Duodenal mucosa (tissue), 2 donors: ENCODE results near the gene KCNA2.

ENCODE experiments used
- H3K27ac ChIP-seq: one replicate; pipeline ENCODE4 v1.7.0; 2013; ENCODE audit warnings: low read depth, low read length
- H3K27me3 ChIP-seq, 2 donors: one replicate each; pipeline ENCODE4 v1.7.0; 2013; ENCODE audit warnings: low read length in 2 of 2, control low read depth in 1 of 2; ENCODE audit not compliant: insufficient read depth in 2 of 2, control insufficient read depth in 1 of 2
- H3K36me3 ChIP-seq, 2 donors: one replicate each; pipeline ENCODE4 v1.7.0; 2013; ENCODE audit warnings: low read length in 2 of 2, control low read depth in 1 of 2; ENCODE audit not compliant: insufficient read depth in 2 of 2, control insufficient read depth in 1 of 2
- H3K4me1 ChIP-seq, 2 donors: one replicate each; pipeline ENCODE4 v1.7.0; 2013; ENCODE audit warnings: low read length in 2 of 2, control low read depth in 1 of 2; ENCODE audit not compliant: insufficient read depth in 2 of 2, control insufficient read depth in 1 of 2
- H3K4me3 ChIP-seq, 2 donors: one replicate each; pipeline ENCODE4 v1.7.0; 2013; ENCODE audit warnings: low read length in 2 of 2, low read depth in 1 of 2
- H3K9ac ChIP-seq, 2 donors: one replicate each; pipeline ENCODE4 v1.7.0; 2013; ENCODE audit warnings: low read length in 2 of 2, low read depth in 1 of 2
- H3K9me3 ChIP-seq, 2 donors: one replicate each; pipeline ENCODE4 v1.7.0; 2013; ENCODE audit warnings: low read length in 2 of 2, control low read depth in 1 of 2; ENCODE audit not compliant: control insufficient read depth in 1 of 2

KCNA2 gene

GRCh38 chr1:110588991-110589390 is 17.2 kb downstream of the KCNA2 start:
- H3K27ac ChIP-seq, result no peak overlapping the region
- peaks cover 0 to 3% of the 10 kb centered on the region in 2 donors for H3K4me1 ChIP-seq
- no peaks in the 10 kb centered on the region for H3K36me3 ChIP-seq
- H3K9me3 ChIP-seq, result no peaks in the 10 kb centered on the region
- no peak overlapping the region for H3K4me3 ChIP-seq
- H3K27me3 ChIP-seq, result no peaks in the 10 kb centered on the region
- no peak overlapping the region for H3K9ac ChIP-seq

DNA sequence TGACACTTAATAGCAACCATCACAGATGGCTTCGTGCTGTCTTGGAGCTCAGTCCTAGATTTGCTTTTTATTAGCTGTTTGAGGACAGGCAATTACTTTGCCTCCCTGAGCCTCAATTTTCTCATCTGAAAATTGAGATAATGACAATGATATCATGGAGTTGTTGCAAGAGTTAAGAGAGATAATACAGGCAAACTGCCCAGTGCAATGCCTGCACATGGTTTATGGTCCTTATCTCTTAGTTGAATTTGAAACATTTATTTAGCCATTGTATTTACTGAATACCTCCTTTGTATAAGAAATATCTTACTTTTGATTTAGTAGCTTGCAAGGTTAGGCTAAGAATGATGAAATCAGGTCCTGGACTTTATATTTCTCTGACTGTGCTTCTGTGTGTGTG is 17.7 kb downstream of the KCNA2 start:
- no peak overlapping the region for H3K4me3 ChIP-seq
- no peaks in the 10 kb centered on the region for H3K27me3 ChIP-seq
- H3K4me1 ChIP-seq, result peaks cover 0 to 3% of the 10 kb centered on the region in 2 donors
- no peak overlapping the region for H3K27ac ChIP-seq
- no peaks in the 10 kb centered on the region for H3K9me3 ChIP-seq
- no peak overlapping the region for H3K9ac ChIP-seq
- H3K36me3 ChIP-seq, result no peaks in the 10 kb centered on the region

- Histone ChIP-seq H3K9me3 (no peaks in the 10 kb centered on the region), H3K9ac (no peak overlapping the region), H3K4me3 (no peak overlapping the region), H3K27me3 (no peaks in the 10 kb centered on the region), H3K36me3 (no peaks in the 10 kb centered on the region), H3K4me1 (peaks cover 0 to 3% of the 10 kb centered on the region in 2 donors), H3K27ac (no peak overlapping the region)
Observed at GRCh38 chr1:110587906-110588305, 18.3 kb downstream of the KCNA2 start.

GRCh38 chr1:110585481-110585880 is 20.7 kb downstream of the KCNA2 start:
- Histone ChIP-seq H3K4me3 (no peak overlapping the region), H3K4me1 (peaks cover 0 to 3% of the 10 kb centered on the region in 2 donors), H3K27me3 (no peaks in the 10 kb centered on the region), H3K9me3 (no peaks in the 10 kb centered on the region), H3K9ac (no peak overlapping the region), H3K27ac (no peak overlapping the region), H3K36me3 (no peaks in the 10 kb centered on the region)

GRCh38 chr1:110584045-110584444 is 22.1 kb downstream of the KCNA2 start:
- Histone ChIP-seq H3K27me3 (no peaks in the 10 kb centered on the region), H3K4me1 (peaks cover 0 to 3% of the 10 kb centered on the region in 2 donors), H3K4me3 (no peak overlapping the region), H3K36me3 (no peaks in the 10 kb centered on the region), H3K9me3 (no peaks in the 10 kb centered on the region), H3K9ac (no peak overlapping the region), H3K27ac (no peak overlapping the region)

DNA sequence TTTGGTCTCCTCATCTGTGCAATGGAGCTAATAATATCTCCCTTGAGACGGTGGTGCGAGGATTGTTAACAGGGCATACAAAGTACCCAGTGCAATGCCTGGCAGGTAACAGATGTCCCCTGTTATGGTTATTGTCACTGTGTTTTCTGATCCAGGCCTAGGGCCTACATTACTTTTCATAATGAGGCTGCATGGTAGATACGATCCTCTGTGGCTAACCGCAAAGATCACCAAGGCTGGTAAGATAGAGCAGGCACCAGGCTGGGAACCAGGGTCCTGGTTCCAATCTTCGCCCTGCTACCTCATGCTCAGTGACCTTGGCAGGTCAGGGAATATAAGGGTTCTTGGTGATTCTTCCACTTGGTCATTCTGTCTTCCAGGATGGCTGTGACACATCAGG is 22.7 kb downstream of the KCNA2 start:
- H3K9ac ChIP-seq, result no peak overlapping the region
- no peaks in the 10 kb centered on the region for H3K4me1 ChIP-seq
- H3K4me3 ChIP-seq, result no peak overlapping the region
- H3K27ac ChIP-seq, result no peak overlapping the region
- H3K9me3 ChIP-seq, result no peaks in the 10 kb centered on the region
- H3K36me3 ChIP-seq, result no peaks in the 10 kb centered on the region
- no peaks in the 10 kb centered on the region for H3K27me3 ChIP-seq

DNA sequence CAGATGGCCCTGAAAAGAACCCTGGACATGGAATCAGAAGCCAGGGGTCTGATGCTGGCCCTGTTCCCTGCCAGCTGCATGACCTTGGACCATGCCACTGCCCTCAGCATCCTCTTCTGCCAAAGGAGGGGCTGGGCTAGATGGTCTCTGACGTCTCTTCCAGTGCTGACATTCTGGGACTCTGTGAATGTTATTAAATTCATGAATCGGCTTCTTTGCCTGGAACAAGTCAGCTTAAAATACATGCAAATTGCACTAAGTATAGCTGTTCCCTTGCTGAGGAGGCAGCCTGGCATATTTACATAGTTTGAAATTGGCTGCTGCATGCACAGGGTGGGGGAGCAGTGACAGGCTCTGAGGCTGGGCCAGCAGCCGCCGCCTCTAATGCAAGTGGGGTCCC is 23.8 kb downstream of the KCNA2 start:
- no peaks in the 10 kb centered on the region for H3K36me3 ChIP-seq
- no peak overlapping the region for H3K9ac ChIP-seq
- H3K9me3 ChIP-seq, result no peaks in the 10 kb centered on the region
- H3K27me3 ChIP-seq, result no peaks in the 10 kb centered on the region
- H3K27ac ChIP-seq, result no peak overlapping the region
- no peak overlapping the region for H3K4me3 ChIP-seq
- H3K4me1 ChIP-seq, result no peaks in the 10 kb centered on the region

- Histone ChIP-seq H3K9ac (no peak overlapping the region), H3K27me3 (no peaks in the 10 kb centered on the region), H3K36me3 (no peaks in the 10 kb centered on the region), H3K4me3 (no peak overlapping the region), H3K4me1 (no peaks in the 10 kb centered on the region), H3K9me3 (no peaks in the 10 kb centered on the region), H3K27ac (no peak overlapping the region)
Observed at GRCh38 chr1:110581682-110582145, 24.4 kb downstream of the KCNA2 start.

DNA sequence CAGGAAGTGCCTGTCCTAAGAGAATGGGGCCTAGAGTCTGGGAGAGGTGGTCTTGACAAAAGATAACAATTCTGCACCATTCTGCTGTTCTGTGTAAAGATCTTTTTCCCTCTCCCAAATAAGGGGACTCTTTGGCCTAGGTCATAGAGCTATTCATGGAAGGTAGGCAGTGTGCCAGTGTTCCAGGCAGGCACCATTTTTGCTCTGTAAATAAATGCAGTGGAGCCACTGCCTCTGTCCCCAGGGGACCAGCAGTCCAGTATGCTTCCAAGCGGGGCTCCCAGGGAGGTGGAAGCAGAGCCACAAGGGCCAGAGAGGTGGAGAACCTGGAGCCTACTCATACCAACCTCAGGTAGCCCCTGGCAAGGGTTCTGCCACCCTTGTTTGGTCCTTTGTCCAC is 25.9 kb downstream of the KCNA2 start:
- Histone ChIP-seq H3K4me1 (no peaks in the 10 kb centered on the region), H3K36me3 (no peaks in the 10 kb centered on the region), H3K9me3 (no peaks in the 10 kb centered on the region), H3K27me3 (no peaks in the 10 kb centered on the region), H3K9ac (no peak overlapping the region), H3K4me3 (no peak overlapping the region), H3K27ac (no peak overlapping the region)

DNA sequence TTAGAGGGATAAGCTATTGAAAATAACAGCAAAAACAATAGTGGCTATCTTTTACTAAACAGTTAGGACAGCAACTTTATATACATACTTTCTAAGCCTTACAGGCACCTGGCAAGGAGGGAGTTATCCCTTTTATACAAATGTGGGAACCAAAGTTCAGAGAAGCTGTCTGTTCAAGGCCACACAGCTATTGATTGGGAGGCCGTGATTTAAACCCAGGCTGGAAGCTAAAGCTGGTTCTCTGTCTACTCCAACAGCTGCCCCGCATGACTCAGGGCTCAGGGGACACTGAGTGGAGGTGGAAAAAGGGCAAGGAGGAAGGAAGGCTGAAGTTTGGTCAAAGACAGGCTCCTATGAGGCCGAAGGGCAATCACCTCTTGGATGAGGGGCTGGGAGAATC is 26.7 kb downstream of the KCNA2 start:
- Histone ChIP-seq H3K27ac (no peak overlapping the region), H3K9ac (no peak overlapping the region), H3K4me3 (no peak overlapping the region), H3K9me3 (no peaks in the 10 kb centered on the region), H3K4me1 (no peaks in the 10 kb centered on the region), H3K27me3 (no peaks in the 10 kb centered on the region), H3K36me3 (no peaks in the 10 kb centered on the region)

- Histone ChIP-seq H3K4me1 (no peaks in the 10 kb centered on the region), H3K4me3 (no peak overlapping the region), H3K27ac (no peak overlapping the region), H3K27me3 (no peaks in the 10 kb centered on the region), H3K36me3 (no peaks in the 10 kb centered on the region), H3K9me3 (no peaks in the 10 kb centered on the region), H3K9ac (no peak overlapping the region)
Observed at GRCh38 chr1:110576441-110576840, 29.7 kb downstream of the KCNA2 start.
